Activated T-cell treated with anti-CD3 and anti-CD28 coated beads for 48 hours (primary cell): ENCODE measurements around the gene WNT7B.

Experiments used
- DNase-seq: peaks from one replicate; pipeline ENCODE4 v3.0.0-alpha.2; 2020; ENCODE audit warnings: low read depth

The WNT7B gene

GRCh38 chr22:45953178-45953577, 23.8 kb downstream of the WNT7B start:
- DNase-seq = no peak

- DNase-seq = no peak
Measured at GRCh38 chr22:45952553-45952952, 24.4 kb downstream of the WNT7B start.

DNA sequence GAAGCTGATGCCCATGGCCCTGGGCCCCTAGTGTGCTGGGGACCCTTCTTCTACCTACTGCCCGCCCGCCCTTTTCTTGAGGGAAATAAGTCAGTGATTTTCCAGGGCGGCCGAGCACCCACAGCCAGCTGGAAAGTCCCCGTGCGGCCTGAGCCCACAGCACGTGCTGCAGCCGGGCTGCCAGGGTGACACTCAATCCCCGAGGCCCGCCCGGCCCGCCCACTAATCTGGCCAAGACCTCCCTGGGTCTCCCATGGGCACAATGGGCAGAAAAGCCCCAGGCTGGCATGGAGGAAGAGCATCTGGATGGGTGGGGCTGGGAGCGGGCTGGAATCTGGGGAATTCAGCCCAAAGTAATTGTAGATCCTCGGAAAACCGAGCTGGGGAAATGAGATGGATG, 24.8 kb downstream of the WNT7B start:
- DNase-seq = no peak

DNA sequence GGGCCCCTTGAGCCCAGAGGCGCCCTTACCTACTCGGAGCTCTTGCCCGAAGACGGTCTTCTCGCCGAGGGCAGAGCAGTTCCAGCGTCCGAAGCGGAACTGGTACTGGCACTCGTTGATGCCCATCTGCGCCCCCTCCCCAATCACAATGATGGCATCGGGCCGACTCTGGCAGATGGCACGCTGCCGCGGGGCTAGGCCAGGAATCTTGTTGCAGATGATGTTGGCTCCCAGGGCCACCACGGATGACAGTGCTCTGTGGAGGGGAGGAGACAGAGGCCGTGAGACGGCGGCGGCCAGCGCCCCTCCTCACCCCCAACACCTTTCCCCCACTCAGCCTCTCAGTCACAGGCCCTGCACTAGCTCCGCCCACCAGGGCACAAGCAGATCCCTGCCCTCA, 27.1 kb downstream of the WNT7B start:
- no peak for DNase-seq

DNA sequence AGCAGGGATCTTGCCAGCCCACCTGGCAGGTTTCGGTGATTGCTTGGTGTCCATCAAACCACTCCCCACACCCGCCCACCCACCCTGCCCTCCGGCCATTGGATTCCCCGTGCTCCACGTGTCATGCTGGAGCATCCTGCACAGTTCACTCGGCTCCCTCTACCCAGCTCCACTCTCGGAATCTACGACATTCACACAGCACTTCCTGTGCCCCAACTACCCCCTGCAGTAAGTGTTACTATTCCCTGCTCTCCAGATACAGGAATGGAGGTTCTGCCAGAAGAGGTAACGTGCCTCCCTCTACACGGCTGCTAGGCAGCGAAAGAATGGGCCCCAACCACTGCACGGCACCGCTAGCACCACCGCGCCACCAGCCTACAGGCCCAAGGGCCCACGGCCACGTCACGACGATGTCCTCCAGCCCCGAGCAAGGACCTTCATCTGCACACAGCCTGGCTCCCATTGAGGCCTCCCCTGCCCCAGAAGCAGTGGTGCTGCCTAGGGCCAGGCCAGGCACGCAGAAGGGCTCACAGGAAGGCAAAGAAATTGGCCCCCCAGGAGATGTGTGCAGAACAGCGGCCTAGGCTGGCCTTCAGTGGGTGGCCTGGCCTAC, 27.6 kb downstream of the WNT7B start:
- DNase-seq = no peak

DNA sequence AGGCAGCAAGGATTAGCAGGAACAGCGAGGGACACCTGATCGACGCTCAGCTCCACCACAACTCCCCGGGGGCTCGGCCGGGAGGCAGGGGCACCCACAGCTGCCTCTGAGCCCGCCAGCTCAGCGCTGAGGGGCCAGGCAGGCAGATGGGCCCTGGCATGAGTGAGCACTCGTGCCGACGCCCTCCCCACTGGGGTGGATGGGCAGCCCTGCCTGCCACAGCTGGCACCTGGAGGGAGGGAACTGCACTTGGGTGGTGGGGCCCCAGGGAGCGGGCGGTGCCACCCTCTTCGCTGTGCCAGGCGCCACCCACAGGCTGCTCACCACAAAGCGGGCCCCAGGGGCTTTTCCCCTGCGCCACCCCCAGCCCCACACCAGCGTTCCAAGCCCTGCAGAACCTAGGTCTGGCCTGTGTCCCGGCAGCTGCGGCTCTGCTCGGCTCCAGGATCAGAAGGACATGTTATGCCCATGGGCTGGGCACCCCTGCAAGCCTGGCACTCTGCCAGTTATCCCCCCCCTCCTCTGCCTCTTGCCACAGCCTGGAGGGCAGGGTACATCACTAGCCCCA, 28.8 kb downstream of the WNT7B start:
- no peak for DNase-seq

- DNase-seq = no peak
Measured at GRCh38 chr22:45946805-45947600, 30.0 kb downstream of the WNT7B start.

- DNase-seq = no peak
Measured at GRCh38 chr22:45945621-45946106, 31.3 kb downstream of the WNT7B start.

DNA sequence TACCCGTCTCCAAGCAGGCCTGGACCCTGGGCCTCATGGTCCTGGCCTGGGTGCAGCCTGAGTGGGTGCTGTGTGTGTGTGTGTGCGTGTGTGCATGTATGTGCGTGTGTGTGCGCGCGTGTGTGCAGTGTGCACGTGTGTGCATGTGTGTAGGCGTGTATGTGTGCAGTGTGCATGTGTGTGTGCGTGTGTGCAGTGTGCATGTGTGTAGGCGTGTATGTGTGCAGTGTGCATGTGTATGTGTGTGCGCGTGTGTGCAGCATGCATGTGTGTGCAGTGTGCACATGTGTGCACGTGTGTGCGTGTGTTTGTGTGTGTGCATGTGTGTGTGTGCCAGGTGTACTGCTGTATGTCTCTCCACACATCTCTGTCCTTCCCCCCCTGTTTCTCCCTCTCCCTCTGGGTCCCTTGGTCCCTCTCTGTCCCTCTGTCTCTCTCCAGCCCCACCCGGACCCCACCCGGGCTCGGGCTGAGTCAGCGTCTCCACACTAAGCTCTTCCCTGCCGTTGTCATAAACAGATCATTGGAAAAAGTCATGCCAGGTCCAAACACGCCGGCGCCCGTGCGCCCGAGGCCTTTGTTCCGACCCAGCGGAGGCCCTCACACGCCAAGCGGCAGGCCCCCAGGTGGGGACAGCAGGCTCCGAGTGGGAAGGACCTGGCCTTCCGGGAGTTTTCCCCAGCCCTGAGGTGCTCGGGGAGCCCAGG, 34.0 kb downstream of the WNT7B start:
- no peak for DNase-seq

DNA sequence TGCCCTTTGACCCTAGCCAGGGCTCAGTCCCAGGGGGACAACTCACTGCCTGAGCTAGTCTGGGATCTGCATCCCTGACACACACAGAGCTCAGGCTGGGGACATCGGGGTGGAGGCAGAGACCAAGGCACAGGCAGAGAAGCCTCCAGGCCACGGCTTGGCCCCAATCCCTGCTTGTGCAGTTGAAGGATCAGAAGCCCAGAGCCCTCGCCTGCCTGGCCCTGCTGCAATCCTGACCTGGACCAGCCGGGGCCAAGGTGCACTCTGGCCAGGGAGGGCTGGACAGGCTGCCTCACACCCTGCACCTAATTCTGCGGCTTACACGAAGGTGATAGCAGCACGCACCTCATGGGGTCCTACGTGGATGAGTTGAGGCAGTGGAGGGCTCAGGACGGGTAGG, 34.6 kb downstream of the WNT7B start:
- no peak for DNase-seq

DNA sequence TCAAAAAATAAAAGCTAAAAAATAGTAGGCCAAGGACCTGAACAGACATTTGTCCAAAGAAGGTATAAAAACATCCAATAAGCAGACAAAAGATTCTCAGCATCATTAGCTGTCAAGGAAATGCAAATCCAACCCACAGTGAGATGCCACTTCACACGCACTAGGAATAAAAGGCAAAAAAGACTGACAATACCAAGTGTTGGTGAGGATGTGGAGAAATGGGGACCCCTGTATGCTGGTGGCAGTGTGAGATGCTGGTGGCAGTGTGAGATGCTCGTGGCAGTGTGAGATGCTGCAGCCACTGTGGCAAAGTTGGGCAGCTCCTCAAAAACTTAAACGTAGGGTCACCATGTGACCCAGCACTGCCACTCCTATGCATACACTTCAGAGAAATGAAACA, 38.0 kb downstream of the WNT7B start:
- DNase-seq = no peak

GRCh38 chr22:45937960-45938359, 39.0 kb downstream of the WNT7B start:
- no peak for DNase-seq

GRCh38 chr22:45935573-45935972, 41.4 kb downstream of the WNT7B start:
- DNase-seq = no peak

DNA sequence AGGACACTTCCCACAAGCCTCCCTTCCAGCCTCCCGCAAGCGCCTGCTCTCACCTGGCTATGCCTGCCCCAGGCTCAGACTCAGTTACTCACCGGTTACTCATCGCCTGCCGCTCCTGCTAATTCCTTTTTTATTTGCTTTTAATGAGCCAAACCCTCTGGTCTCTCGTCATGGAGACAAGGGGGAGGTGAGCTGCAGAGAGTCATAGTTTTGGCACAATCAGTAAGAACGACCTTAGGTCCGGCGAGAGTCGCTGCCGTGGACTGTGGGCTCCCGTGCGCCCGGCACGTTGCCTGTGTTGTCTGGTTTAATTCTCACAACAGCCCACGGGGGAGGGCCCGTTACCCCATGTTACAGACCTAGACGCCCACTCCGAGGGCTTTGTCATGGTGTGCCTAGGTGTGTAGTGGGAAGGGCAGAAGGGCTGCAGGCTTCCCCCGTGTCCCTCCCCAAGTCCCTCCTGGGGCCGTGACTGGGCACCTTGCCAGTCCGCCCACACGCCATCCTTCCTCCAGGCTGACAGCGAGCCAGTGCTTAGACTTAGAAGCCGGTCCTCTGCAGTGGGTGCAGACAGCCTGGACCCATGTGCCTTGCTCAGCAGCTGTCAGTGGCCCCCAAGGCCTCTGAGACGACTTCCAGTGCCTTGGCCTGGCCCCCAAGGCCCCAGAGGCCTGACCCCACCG, 42.2 kb downstream of the WNT7B start:
- no peak for DNase-seq

- no peak for DNase-seq
Measured at GRCh38 chr22:45934168-45934564, 42.8 kb downstream of the WNT7B start.

DNA sequence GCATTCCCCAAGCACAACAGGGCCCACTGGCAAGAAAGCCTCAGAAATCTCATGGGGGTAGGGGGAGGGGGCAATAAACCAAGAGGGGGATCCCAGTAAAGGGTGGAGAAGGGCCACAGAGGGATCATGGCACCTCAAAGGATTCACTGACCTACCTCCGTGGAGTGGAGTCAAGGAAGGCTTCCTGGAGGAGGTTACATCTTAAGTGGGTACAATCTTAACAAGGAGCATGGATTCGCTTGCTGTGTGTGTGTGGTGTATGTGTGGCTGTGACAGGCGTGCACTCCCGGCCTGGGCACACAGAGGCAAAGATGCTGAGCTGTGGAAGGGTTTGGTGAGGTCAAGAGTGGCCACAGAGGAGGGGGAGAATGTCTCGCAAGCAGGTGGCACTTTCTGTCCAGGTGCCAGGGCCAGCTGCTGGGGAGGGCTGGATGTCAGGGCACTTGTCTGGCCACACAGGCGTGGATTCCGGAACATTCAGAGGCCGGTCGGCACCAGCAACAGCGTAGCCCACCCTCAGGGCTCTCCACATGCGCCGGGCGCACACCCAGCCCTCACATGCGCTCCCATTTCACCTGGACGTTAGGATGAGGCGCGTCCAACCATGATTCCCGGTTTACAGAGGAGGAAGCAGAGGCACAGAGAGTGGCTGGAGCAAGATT, 43.3 kb downstream of the WNT7B start:
- DNase-seq = no peak

GRCh38 chr22:45932071-45932470, 44.9 kb downstream of the WNT7B start:
- DNase-seq = no peak

GRCh38 chr22:45931042-45931441, 45.9 kb downstream of the WNT7B start:
- no peak for DNase-seq

GRCh38 chr22:45930324-45930723, 46.6 kb downstream of the WNT7B start:
- DNase-seq = no peak

- no peak for DNase-seq
Measured at GRCh38 chr22:45929649-45930048, 47.3 kb downstream of the WNT7B start.

DNA sequence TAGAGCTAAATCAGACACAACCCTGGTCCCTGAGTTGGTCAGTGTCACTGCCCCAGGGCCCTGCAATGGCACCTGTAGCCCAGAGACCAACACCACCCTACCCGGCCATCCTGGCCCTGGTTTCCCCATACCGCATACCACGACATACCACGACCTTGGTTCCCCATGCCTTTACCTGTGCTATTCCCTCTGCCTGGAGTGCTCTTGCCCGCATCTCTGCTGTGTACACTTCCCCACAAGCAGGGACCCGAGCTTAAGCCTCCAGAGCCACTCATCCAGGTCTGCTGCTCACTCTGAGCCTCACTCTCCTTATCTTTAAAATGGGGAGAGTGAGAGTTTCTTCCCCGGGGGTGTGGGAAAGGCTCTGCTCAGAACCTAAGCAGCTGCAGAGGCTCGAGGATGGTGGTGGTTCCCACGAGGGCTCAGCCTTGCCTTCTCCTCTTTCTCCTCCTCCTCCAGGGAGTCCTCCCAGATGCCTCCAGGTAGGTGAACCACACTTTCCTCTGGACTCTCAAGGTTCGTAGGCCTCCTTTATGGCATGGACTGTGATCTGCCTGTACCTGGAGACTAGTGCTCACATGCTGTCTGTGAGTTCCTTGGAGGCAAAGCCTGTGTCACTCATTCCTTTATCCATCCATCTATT, 48.1 kb downstream of the WNT7B start:
- no peak for DNase-seq
